ENCODE results near the gene THSD4.

THSD4 gene

DNA sequence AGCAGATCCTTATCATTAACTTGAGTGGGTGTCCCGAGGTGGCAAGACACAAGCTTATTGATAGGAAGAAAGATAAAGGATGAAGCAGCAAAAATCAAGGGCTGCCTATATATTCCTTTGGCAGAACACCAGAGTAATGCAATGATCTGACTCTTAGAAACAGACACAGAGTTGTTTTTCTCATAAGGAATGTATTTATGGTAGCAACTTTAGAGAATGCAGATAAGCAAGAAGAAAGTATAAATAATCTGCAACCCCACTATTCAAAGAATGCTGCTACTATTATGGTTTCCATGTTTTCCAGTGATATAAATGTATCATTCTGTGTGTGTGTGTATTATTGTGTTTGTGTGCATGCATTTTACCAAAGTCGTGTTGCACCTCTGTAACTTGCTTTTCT, 208.3 kb downstream of the THSD4 start:
- no peak overlapping the region for H3K4me2 ChIP-seq (ENCODE audit: low read length)
- H3K36me3 ChIP-seq (ENCODE audit: control insufficient read depth, low read length): no peaks in the 10 kb centered on the region
- H3K79me2 ChIP-seq (ENCODE audit: control insufficient read depth, low read length): no peaks in the 10 kb centered on the region
- no peak for TF ChIP-seq EZH2phosphoT487 (IDR thresholded peaks at IDR 0.05; ENCODE audit: borderline replicate concordance, low read length)
- TF ChIP-seq, protein P1, sequence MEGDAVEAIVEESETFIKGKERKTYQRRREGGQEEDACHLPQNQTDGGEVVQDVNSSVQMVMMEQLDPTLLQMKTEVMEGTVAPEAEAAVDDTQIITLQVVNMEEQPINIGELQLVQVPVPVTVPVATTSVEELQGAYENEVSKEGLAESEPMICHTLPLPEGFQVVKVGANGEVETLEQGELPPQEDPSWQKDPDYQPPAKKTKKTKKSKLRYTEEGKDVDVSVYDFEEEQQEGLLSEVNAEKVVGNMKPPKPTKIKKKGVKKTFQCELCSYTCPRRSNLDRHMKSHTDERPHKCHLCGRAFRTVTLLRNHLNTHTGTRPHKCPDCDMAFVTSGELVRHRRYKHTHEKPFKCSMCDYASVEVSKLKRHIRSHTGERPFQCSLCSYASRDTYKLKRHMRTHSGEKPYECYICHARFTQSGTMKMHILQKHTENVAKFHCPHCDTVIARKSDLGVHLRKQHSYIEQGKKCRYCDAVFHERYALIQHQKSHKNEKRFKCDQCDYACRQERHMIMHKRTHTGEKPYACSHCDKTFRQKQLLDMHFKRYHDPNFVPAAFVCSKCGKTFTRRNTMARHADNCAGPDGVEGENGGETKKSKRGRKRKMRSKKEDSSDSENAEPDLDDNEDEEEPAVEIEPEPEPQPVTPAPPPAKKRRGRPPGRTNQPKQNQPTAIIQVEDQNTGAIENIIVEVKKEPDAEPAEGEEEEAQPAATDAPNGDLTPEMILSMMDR (IDR thresholded peaks at IDR 0.05; ENCODE audit: low read depth, low read length, poor library complexity, severe bottlenecking): no peak
- no peaks in the 10 kb centered on the region for H3F3A ChIP-seq (ENCODE audit: control insufficient read depth, insufficient read depth)
- no peaks in the 10 kb centered on the region; the same call in none of the 2 replicates for H3K27me3 ChIP-seq (ENCODE audit: control insufficient read depth, low read length)
- no peaks in the 10 kb centered on the region for H3K4me1 ChIP-seq (ENCODE audit: control insufficient read depth, low read length)
- H3K9me2 ChIP-seq (replicated peaks; ENCODE audit: control insufficient read depth, low read length): no peaks in the 10 kb centered on the region
- no peaks in the 10 kb centered on the region for H3K9me3 ChIP-seq (ENCODE audit: control insufficient read depth, insufficient read depth, low read length)
- H3K4me3 ChIP-seq (ENCODE audit: low read length): no peak overlapping the region
- no peak overlapping the region for H3K27ac ChIP-seq (ENCODE audit: low read depth, low read length)
- no peaks in the 10 kb centered on the region for H4K20me1 ChIP-seq (ENCODE audit: control insufficient read depth, insufficient read depth, low read depth, low read length)

DNA sequence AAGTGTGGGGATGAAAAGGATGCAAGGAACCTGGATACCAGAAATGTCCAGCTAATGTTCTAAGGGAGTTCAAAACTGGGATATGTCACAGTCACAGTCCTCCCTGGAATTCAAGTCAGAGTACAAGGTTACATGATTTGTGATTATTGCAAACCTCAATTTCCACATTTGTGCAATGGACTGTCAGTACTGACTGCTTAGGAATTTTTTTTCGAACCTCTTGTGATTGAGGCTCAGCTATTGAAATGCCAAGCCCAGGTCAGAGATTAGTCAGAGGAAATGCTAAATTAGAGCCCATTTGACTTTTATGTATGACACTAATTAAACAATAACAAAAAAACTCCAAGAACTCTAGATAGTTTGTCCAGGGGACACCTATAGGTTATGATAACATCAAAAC, 210.2 kb downstream of the THSD4 start:
- H3K79me2 ChIP-seq (ENCODE audit: control insufficient read depth, low read length): no peaks in the 10 kb centered on the region
- no peaks in the 10 kb centered on the region for H3F3A ChIP-seq (ENCODE audit: control insufficient read depth, insufficient read depth)
- TF ChIP-seq, protein P1 (IDR thresholded peaks at IDR 0.05; ENCODE audit: low read depth, low read length, poor library complexity, severe bottlenecking): no peak
- no peak for TF ChIP-seq EZH2phosphoT487 (IDR thresholded peaks at IDR 0.05; ENCODE audit: borderline replicate concordance, low read length)
- H3K9me2 ChIP-seq (replicated peaks; ENCODE audit: control insufficient read depth, low read length): no peaks in the 10 kb centered on the region
- H3K27me3 ChIP-seq (ENCODE audit: control insufficient read depth, low read length): no peaks in the 10 kb centered on the region; the same call in none of the 2 replicates
- no peak overlapping the region for H3K27ac ChIP-seq (ENCODE audit: low read depth, low read length)
- no peak overlapping the region for H3K4me3 ChIP-seq (ENCODE audit: low read length)
- no peaks in the 10 kb centered on the region for H3K9me3 ChIP-seq (ENCODE audit: control insufficient read depth, insufficient read depth, low read length)
- no peaks in the 10 kb centered on the region for H4K20me1 ChIP-seq (ENCODE audit: control insufficient read depth, insufficient read depth, low read depth, low read length)
- no peaks in the 10 kb centered on the region for H3K4me1 ChIP-seq (ENCODE audit: control insufficient read depth, low read length)
- no peak overlapping the region for H3K4me2 ChIP-seq (ENCODE audit: low read length)
- H3K36me3 ChIP-seq (ENCODE audit: control insufficient read depth, low read length): no peaks in the 10 kb centered on the region

DNA sequence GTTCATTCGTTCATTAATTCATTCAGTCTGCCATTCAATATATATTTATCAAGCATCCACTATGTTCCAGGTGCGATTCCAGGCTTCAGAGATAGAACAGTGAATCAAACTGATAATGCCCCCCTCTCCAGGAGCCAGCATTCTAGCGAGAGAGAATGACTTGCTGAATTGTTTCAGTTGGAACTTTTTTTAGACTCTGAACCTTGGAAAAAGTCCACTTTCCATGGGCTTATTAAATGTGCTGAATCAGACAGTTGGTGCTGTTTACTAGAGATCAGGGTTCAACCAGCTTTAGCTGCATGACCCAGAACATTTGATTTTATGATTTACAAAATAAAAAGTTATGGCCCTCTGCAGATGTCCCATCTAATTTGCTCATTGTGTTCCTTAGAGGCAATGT, 213.2 kb downstream of the THSD4 start:
- TF ChIP-seq, protein P1 (IDR thresholded peaks at IDR 0.05; ENCODE audit: low read depth, low read length, poor library complexity, severe bottlenecking): no peak
- no peak for TF ChIP-seq EZH2phosphoT487 (IDR thresholded peaks at IDR 0.05; ENCODE audit: borderline replicate concordance, low read length)
- no peaks in the 10 kb centered on the region for H3K36me3 ChIP-seq (ENCODE audit: control insufficient read depth, low read length)
- no peaks in the 10 kb centered on the region for H4K20me1 ChIP-seq (ENCODE audit: control insufficient read depth, insufficient read depth, low read depth, low read length)
- H3K4me3 ChIP-seq (ENCODE audit: low read length): no peak overlapping the region
- H3K9me3 ChIP-seq (ENCODE audit: control insufficient read depth, insufficient read depth, low read length): no peaks in the 10 kb centered on the region
- no peaks in the 10 kb centered on the region; the same call in none of the 2 replicates for H3K27me3 ChIP-seq (ENCODE audit: control insufficient read depth, low read length)
- H3K27ac ChIP-seq (ENCODE audit: low read depth, low read length): no peak overlapping the region
- H3K4me2 ChIP-seq (ENCODE audit: low read length): no peak overlapping the region
- H3K4me1 ChIP-seq (ENCODE audit: control insufficient read depth, low read length): no peaks in the 10 kb centered on the region
- H3K79me2 ChIP-seq (ENCODE audit: control insufficient read depth, low read length): no peaks in the 10 kb centered on the region
- H3K9me2 ChIP-seq (replicated peaks; ENCODE audit: control insufficient read depth, low read length): no peaks in the 10 kb centered on the region
- H3F3A ChIP-seq (ENCODE audit: control insufficient read depth, insufficient read depth): no peaks in the 10 kb centered on the region
